IPS-11a (cell line): ENCODE data around the gene PSD4.

ENCODE experiments used
- H3K4me3 ChIP-seq: one replicate; pipeline ENCODE4 v1.5.1; 2013; ENCODE audit warnings: low read depth, low read length, control low read depth

Gene PSD4

GRCh38 chr2:113141451-113141850, 32.3 kb upstream of the PSD4 start:
- H3K4me3 ChIP-seq, result no peak overlapping the region

- H3K4me3 ChIP-seq, result no peak overlapping the region
Measured at GRCh38 chr2:113142290-113142689, 31.5 kb upstream of the PSD4 start.

GRCh38 chr2:113144259-113144658, 29.5 kb upstream of the PSD4 start:
- no peak overlapping the region for H3K4me3 ChIP-seq

- H3K4me3 ChIP-seq, result no peak overlapping the region
Measured at GRCh38 chr2:113148606-113149552, 24.9 kb upstream of the PSD4 start.

- H3K4me3 ChIP-seq, result no peak overlapping the region
Measured at GRCh38 chr2:113149553-113150257, 24.1 kb upstream of the PSD4 start.

- no peak overlapping the region for H3K4me3 ChIP-seq
Measured at GRCh38 chr2:113150258-113150601, 23.5 kb upstream of the PSD4 start.

- H3K4me3 ChIP-seq, result no peak overlapping the region
Measured at GRCh38 chr2:113155331-113155730, 18.4 kb upstream of the PSD4 start.

GRCh38 chr2:113156278-113157117, 17.3 kb upstream of the PSD4 start:
- H3K4me3 ChIP-seq, result peak overlapping the region; percentile 24

- peak overlapping the region; percentile 43 for H3K4me3 ChIP-seq
Measured at GRCh38 chr2:113157118-113157896, 16.5 kb upstream of the PSD4 start.

GRCh38 chr2:113157897-113158753, 15.6 kb upstream of the PSD4 start:
- H3K4me3 ChIP-seq, result peak overlapping the region; percentile 43

- no peak overlapping the region for H3K4me3 ChIP-seq
Measured at GRCh38 chr2:113158884-113159553, 14.8 kb upstream of the PSD4 start.

GRCh38 chr2:113160248-113160647, 13.5 kb upstream of the PSD4 start:
- H3K4me3 ChIP-seq, result no peak overlapping the region

GRCh38 chr2:113160962-113161361, 12.8 kb upstream of the PSD4 start:
- H3K4me3 ChIP-seq, result no peak overlapping the region

- H3K4me3 ChIP-seq, result no peak overlapping the region
Measured at GRCh38 chr2:113162173-113162572, 11.6 kb upstream of the PSD4 start.

- no peak overlapping the region for H3K4me3 ChIP-seq
Measured at GRCh38 chr2:113162869-113163268, 10.9 kb upstream of the PSD4 start.

- H3K4me3 ChIP-seq, result no peak overlapping the region
Measured at GRCh38 chr2:113164215-113164929, 9.4 kb upstream of the PSD4 start.

- H3K4me3 ChIP-seq, result no peak overlapping the region
Measured at GRCh38 chr2:113164930-113165585, 8.7 kb upstream of the PSD4 start.

GRCh38 chr2:113166187-113166645, 7.6 kb upstream of the PSD4 start:
- H3K4me3 ChIP-seq, result no peak overlapping the region
